ENCODE measurements around the gene CIZ1. TPM values are rescaled to one million over a fixed set of nuclear protein-coding genes. Genes with fewer than 3 reads are reported as not detected.
"Not testable (repeated sequence)": the region's sequence is repeated elsewhere in the genome, so short reads cannot be mapped to it uniquely, and the experiment has no call there.

The CIZ1 gene, protein sequence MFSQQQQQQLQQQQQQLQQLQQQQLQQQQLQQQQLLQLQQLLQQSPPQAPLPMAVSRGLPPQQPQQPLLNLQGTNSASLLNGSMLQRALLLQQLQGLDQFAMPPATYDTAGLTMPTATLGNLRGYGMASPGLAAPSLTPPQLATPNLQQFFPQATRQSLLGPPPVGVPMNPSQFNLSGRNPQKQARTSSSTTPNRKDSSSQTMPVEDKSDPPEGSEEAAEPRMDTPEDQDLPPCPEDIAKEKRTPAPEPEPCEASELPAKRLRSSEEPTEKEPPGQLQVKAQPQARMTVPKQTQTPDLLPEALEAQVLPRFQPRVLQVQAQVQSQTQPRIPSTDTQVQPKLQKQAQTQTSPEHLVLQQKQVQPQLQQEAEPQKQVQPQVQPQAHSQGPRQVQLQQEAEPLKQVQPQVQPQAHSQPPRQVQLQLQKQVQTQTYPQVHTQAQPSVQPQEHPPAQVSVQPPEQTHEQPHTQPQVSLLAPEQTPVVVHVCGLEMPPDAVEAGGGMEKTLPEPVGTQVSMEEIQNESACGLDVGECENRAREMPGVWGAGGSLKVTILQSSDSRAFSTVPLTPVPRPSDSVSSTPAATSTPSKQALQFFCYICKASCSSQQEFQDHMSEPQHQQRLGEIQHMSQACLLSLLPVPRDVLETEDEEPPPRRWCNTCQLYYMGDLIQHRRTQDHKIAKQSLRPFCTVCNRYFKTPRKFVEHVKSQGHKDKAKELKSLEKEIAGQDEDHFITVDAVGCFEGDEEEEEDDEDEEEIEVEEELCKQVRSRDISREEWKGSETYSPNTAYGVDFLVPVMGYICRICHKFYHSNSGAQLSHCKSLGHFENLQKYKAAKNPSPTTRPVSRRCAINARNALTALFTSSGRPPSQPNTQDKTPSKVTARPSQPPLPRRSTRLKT
- polyA plus RNA-seq (2013) = 105 TPM

- peak within 1 kb of the TSS; percentile 62 to 94 (median 79) for H3K4me3 ChIP-seq (ENCODE audit: control insufficient read depth in 1 of 7, extremely low read depth in 1 of 7, insufficient read depth in 4 of 7, low read depth in 2 of 7, low read length in 6 of 7)
- H3K9me3 ChIP-seq (ENCODE audit: control extremely low read depth in 1 of 5, control insufficient read depth in 4 of 5, insufficient read depth in 2 of 5, low read depth in 1 of 5, low read length in 4 of 5) = no peaks in the 10 kb centered on the region
- CTCF ChIA-PET = interaction anchor here (0.8 to 3.2 kb wide), 7 partner anchors 10 to 97 kb away, joined by 3 to 27 read pairs (median 4); partner anchors contain the start of gene DNM1
- WGBS (ENCODE audit: insufficient coverage) = under 1% methylated on average over 45 of the region's 71 CpGs
- DNase-seq = peak; percentile 77 to 86 (median 84)
- POLR2A ChIA-PET = interaction anchor here (0.6 kb wide), 1 partner anchor 366 kb away, joined by 3 read pairs; no protein-coding TSS in a partner anchor
- H3K36me3 ChIP-seq (ENCODE audit: control insufficient read depth in 4 of 4, insufficient read depth in 4 of 4, low read length in 3 of 4) = peaks cover 0 to 17% (median 12%) of the 10 kb centered on the region in 4 experiments
- no peaks in the 10 kb centered on the region for H3K27me3 ChIP-seq (replicated peaks in 2 of 5; ENCODE audit: control insufficient read depth in 4 of 5, insufficient read depth in 5 of 5, low read length in 4 of 5)
- peaks cover 0 to 37% (median 26%) of the 10 kb centered on the region in 4 experiments for H3K4me1 ChIP-seq (ENCODE audit: control extremely low read depth in 1 of 4, control insufficient read depth in 4 of 4, insufficient read depth in 4 of 4, low read length in 3 of 4)
- peak within 1 kb of the TSS; percentile 61 to 84 for H3K27ac ChIP-seq (ENCODE audit: insufficient read depth in 1 of 2, low read depth in 1 of 2, low read length in 2 of 2, poor library complexity in 1 of 2, severe bottlenecking in 2 of 2)
Measured at GRCh38 chr9:128191406-128192046, at the start of gene CIZ1. Gene CIZ1 (minus strand): TSS chr9:128191572. CDS start chr9:128190857, 715 bp downstream.

DNA sequence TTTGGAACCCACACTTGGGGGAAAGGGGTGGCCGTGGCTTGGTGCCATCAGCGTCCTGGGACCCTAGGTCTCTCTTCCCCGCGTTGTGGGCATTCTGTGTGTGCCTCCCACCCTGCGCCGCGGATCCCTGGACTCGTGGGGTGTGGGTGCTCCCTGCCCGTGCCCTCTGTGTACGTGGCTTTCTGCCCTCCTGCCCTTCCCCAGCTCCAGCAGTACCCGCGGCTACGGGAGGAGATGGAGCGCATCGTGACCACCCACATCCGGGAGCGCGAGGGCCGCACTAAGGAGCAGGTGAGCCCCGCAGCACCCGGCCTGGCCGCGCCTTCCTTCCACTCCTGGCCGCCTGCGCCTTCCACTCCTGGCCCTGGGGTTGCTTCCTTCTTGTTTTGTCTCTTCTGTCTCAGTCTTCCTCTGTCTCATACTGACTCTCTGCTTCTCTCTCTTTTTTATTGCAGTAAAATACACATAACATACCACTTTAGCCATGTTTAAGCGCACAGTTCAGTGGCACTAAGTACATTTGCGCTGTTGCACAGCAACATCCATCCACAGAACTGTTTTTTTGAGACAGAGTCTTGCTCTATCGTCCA lies 42.5 kb upstream of the CIZ1 start:
- CTCF ChIA-PET = interaction anchor here (1.3 kb wide), 1 partner anchor 15 kb away, joined by 3 read pairs; no protein-coding TSS in a partner anchor

DNA sequence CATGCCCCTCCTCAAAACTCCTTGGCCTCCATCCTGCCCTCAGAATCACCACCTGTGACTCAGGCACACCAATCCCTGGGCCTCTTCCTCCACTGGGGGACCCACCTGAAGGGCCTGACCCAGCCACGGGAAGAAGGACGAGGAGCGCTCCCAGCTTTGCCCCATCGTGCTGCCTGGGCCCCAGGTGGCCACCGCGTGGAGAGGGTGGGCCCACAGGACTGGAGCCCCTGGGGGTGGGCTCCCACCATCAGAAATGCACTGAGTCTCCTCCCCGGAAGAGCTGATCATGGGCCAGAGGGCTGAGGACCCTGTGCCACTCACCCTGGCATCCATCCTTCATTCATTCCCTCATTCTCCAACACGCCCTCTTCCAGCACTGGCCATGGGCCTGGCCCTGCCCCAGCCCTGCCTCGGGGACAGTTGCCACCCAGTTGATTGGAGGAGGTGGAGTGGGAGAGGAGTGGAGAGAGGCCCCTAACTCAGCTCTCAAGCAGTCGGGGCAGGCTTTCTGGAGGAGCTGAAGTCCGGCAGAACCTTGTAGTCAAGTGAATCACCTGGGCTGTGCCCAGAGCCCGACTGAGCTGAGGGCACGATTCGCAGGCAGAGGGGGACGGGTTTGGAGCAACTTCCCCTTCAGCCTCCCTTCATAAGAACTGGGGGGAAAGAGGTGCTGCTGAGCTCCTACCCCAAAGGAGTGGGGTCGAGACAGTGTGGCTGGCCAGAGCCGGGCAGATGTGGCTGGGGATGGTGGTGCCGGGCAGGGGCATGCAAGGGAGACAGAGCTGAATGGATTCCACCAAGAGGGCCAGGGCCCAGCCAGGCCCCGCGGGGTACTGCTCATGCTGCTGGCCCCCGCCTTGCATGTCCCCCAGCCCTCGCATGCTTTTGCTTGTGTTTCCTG lies 41.4 kb upstream of the CIZ1 start:
- Histone ChIP-seq H3K4me1 (ENCODE audit: control extremely low read depth in 1 of 4, control insufficient read depth in 4 of 4, insufficient read depth in 4 of 4, low read length in 3 of 4) (no peaks in the 10 kb centered on the region), H3K4me3 (ENCODE audit: control insufficient read depth in 1 of 7, extremely low read depth in 1 of 7, insufficient read depth in 4 of 7, low read depth in 2 of 7, low read length in 6 of 7) (no peak overlapping the region), H3K27me3 (replicated peaks in 2 of 5; ENCODE audit: control insufficient read depth in 4 of 5, insufficient read depth in 5 of 5, low read length in 4 of 5) (no peaks in the 10 kb centered on the region), H3K27ac (ENCODE audit: insufficient read depth in 1 of 2, low read depth in 1 of 2, low read length in 2 of 2, poor library complexity in 1 of 2, severe bottlenecking in 2 of 2) (no peak overlapping the region), H3K36me3 (ENCODE audit: control insufficient read depth in 4 of 4, insufficient read depth in 4 of 4, low read length in 3 of 4) (no peaks in the 10 kb centered on the region), H3K9me3 (ENCODE audit: control extremely low read depth in 1 of 5, control insufficient read depth in 4 of 5, insufficient read depth in 2 of 5, low read depth in 1 of 5, low read length in 4 of 5) (no peaks in the 10 kb centered on the region)
- no peak for DNase-seq
- ChIA-PET CTCF (interaction anchor here (1.3 kb wide), 1 partner anchor 14 kb away, joined by 3 read pairs; no protein-coding TSS in a partner anchor), POLR2A (no interaction called here)
- WGBS (ENCODE audit: insufficient coverage) = 98% methylated on average over 16 of the region's 22 CpGs

More for the DNA sequence above, 42.5 kb upstream of the CIZ1 start:
- H3K9me3 ChIP-seq (ENCODE audit: control extremely low read depth in 1 of 5, control insufficient read depth in 4 of 5, insufficient read depth in 2 of 5, low read depth in 1 of 5, low read length in 4 of 5) = no peaks in the 10 kb centered on the region
- DNase-seq = no peak
- no peak overlapping the region for H3K4me3 ChIP-seq (ENCODE audit: control insufficient read depth in 1 of 7, extremely low read depth in 1 of 7, insufficient read depth in 4 of 7, low read depth in 2 of 7, low read length in 6 of 7)
- POLR2A ChIA-PET = no interaction called here
- 95% methylated on average over 28 of the region's 28 CpGs for WGBS (ENCODE audit: insufficient coverage)
- no peak overlapping the region for H3K27ac ChIP-seq (ENCODE audit: insufficient read depth in 1 of 2, low read depth in 1 of 2, low read length in 2 of 2, poor library complexity in 1 of 2, severe bottlenecking in 2 of 2)
- H3K36me3 ChIP-seq (ENCODE audit: control insufficient read depth in 4 of 4, insufficient read depth in 4 of 4, low read length in 3 of 4) = no peaks in the 10 kb centered on the region
- H3K27me3 ChIP-seq (replicated peaks in 2 of 5; ENCODE audit: control insufficient read depth in 4 of 5, insufficient read depth in 5 of 5, low read length in 4 of 5) = no peaks in the 10 kb centered on the region
- no peaks in the 10 kb centered on the region for H3K4me1 ChIP-seq (ENCODE audit: control extremely low read depth in 1 of 4, control insufficient read depth in 4 of 4, insufficient read depth in 4 of 4, low read length in 3 of 4)

- Histone ChIP-seq H3K27me3 (replicated peaks in 2 of 5; ENCODE audit: control insufficient read depth in 4 of 5, insufficient read depth in 5 of 5, low read length in 4 of 5) (no peaks in the 10 kb centered on the region), H3K27ac (ENCODE audit: insufficient read depth in 1 of 2, low read depth in 1 of 2, low read length in 2 of 2, poor library complexity in 1 of 2, severe bottlenecking in 2 of 2) (no peak overlapping the region), H3K4me3 (ENCODE audit: control insufficient read depth in 1 of 7, extremely low read depth in 1 of 7, insufficient read depth in 4 of 7, low read depth in 2 of 7, low read length in 6 of 7) (no peak overlapping the region), H3K36me3 (ENCODE audit: control insufficient read depth in 4 of 4, insufficient read depth in 4 of 4, low read length in 3 of 4) (no peaks in the 10 kb centered on the region), H3K4me1 (ENCODE audit: control extremely low read depth in 1 of 4, control insufficient read depth in 4 of 4, insufficient read depth in 4 of 4, low read length in 3 of 4) (no peaks in the 10 kb centered on the region), H3K9me3 (ENCODE audit: control extremely low read depth in 1 of 5, control insufficient read depth in 4 of 5, insufficient read depth in 2 of 5, low read depth in 1 of 5, low read length in 4 of 5) (no peaks in the 10 kb centered on the region)
- CTCF ChIA-PET = interaction anchor here (0.8 to 2.5 kb wide), 2 partner anchors 10 to 24 kb away, joined by 3 to 7 read pairs; no protein-coding TSS in a partner anchor
- DNase-seq = no peak
- WGBS (ENCODE audit: insufficient coverage) = 85% methylated on average over 13 of the region's 16 CpGs
- POLR2A ChIA-PET = no interaction called here
Measured at GRCh38 chr9:128231638-128232527, 40.5 kb upstream of the CIZ1 start.

DNA sequence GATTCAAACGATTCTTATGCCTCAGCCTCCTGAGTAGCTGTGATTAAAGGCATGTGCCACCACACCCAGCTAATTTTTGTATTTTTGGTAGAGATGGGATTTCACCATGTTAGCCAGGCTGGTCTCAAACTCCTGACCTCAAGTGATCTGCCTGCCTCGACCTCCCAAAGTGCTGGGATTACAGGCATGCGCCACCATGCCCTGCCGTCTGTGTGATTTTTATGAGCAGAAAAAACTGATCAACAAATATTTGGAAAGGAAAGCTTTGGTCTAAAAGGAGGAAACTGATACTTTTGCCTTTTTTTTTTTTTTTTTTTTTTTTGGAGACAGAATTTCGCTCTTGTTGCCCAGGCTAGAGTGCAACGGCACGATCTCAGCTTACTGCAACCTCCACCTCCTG lies 39.5 kb upstream of the CIZ1 start:
- H3K9me3 ChIP-seq (ENCODE audit: control extremely low read depth in 1 of 5, control insufficient read depth in 4 of 5, insufficient read depth in 2 of 5, low read depth in 1 of 5, low read length in 4 of 5); H3K4me3 ChIP-seq (ENCODE audit: control insufficient read depth in 1 of 7, extremely low read depth in 1 of 7, insufficient read depth in 4 of 7, low read depth in 2 of 7, low read length in 6 of 7); DNase-seq; H3K36me3 ChIP-seq (ENCODE audit: control insufficient read depth in 4 of 4, insufficient read depth in 4 of 4, low read length in 3 of 4); H3K27me3 ChIP-seq (replicated peaks in 2 of 5; ENCODE audit: control insufficient read depth in 4 of 5, insufficient read depth in 5 of 5, low read length in 4 of 5); H3K4me1 ChIP-seq (ENCODE audit: control extremely low read depth in 1 of 4, control insufficient read depth in 4 of 4, insufficient read depth in 4 of 4, low read length in 3 of 4); H3K27ac ChIP-seq (ENCODE audit: insufficient read depth in 1 of 2, low read depth in 1 of 2, low read length in 2 of 2, poor library complexity in 1 of 2, severe bottlenecking in 2 of 2); POLR2A ChIA-PET: not testable (repeated sequence)
- CTCF ChIA-PET = interaction anchor here (0.8 to 2.5 kb wide), 2 partner anchors 11 to 25 kb away, joined by 3 to 7 read pairs; no protein-coding TSS in a partner anchor
- 96% methylated on average over 5 of the region's 7 CpGs for WGBS (ENCODE audit: insufficient coverage)
